NCI-H1694 treated with DMSO at 0.1 percent for 48 hours (cell line): ENCODE results near the gene KCNA10.
A peak's percentile ranks its signal among the peaks of the same experiment; 100 is the strongest.

Experiments used
- DNase-seq: peaks from one replicate; lab custom pipeline; 2025; lab: John Stamatoyannopoulos, UW

The KCNA10 gene

DNA sequence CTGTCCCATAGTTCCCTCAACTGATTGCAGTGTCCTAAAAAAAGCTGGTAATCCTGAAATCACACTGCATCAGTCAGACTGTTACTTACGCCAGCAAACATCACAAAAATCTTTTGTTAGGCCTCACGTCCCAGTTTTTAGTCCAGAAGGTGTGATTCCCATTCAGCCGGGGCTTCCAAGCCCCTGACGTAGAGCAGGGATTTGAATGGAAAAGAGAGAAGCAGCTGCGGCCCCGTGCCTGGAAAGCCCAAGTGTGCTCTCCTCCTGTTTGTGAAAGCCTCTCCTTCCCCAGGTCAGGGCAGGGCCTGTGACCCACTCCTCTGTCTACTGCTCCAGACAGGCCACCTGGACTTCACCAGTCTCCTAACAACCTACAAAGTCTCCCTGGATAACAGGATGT, 20.7 kb downstream of the KCNA10 start:
- DNase-seq = no peak

GRCh38 chr1:110495926-110496600, 22.9 kb downstream of the KCNA10 start:
- peak; percentile 76 for DNase-seq

GRCh38 chr1:110494522-110495406, 24.2 kb downstream of the KCNA10 start:
- DNase-seq = no peak

DNA sequence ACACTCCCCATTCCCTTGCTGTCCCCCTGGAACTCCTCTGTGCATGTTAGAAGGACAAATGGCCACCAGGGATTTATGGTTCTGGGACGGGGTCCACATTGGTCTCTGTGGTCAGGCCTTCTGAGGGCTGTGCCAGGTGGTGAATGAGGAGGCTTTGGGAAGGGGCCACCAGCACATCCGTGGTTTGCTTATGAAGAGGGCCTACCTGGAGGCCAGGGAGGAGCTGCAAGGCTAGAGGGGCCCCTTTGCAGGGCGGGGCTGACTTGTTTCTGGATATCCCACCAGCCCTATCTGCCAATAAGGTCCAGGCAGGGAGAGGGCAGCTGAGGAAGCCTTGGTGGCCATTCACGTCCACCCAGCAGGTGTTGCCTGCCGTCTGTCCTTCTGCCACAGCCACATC, 24.9 kb downstream of the KCNA10 start:
- DNase-seq = no peak

DNA sequence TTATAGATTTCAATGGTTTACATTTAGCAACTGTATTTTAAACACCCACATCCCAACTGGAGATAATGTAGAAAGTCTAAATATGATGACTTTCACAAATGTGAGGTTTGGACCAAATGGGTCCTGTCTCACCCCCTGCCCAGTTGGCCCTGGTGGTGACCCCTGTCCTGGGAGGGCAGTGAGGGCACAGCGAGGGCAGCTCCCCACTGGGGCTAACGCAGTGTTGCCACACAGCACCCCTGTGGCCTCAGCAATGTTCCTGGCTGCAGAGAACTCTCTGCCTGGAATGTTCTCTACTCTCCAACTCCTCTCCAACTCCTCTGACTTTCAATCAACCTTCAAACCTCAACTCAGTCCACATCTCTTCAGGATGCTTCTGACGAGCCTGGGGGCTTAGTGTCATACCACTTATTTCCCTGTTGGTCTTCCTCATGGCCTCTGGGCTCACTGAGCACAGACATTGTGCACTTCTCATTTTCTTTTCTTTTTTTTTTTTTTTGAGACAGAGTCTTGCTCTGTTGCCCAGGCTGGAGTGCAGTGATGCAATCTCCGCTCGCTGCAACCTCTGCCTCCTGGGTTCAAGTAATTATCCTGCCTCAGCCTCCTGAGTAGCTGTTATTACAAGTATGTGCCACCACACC, 25.8 kb downstream of the KCNA10 start:
- DNase-seq = no peak

DNA sequence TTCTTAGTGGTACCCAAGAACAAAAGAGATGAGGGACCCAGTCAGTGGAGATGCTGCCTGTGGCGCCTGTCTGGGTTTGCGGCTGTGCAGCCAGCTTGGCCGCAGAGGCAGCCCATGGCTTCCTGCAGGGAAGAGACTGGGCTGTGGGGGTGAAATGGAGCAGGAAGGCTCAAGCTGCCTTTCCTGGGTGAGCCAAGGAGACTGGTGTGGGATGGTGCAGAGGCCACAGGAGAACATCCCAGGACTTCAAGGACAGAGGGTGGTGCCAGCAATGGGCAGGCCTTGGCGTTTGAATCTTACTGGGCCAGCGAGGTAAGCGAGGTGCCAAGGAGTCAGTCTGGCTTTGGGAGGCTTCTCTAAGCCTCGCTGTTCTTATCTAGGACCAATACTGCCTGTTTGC, 26.4 kb downstream of the KCNA10 start:
- DNase-seq = no peak

DNA sequence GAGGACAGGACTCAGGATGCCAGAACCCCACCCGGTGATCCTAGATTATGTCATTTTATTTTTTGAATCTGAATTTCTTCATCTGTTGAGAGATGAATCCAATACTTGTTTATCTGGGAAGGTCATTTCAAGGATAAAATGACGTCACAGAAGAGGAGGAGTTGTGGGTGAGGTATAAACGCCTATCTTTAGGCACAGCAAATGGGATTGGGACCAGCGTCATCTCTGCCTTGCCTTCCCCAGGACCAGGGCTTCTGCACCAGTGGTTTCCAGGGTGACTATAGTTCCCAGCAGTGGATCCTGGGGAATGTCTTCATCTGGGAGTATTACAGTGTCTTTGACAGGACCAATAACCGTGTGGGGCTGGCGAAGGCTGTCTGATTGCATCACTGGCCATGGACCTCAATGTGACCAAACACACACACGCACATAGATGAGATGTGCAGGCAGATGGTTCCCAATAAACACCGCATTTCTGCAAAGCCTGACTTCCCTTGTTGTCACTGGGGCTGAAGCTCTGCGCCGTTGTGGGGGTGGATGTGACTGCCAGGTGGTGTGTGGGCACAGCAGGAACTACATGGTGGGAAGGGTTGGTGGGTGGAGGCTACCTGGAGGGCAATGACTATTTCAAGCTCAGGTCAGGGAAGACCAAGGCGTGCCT, 28.1 kb downstream of the KCNA10 start:
- no peak for DNase-seq

- DNase-seq = no peak
These were observed 28.9 kb downstream of the KCNA10 start for GRCh38 chr1:110489973-110490542.

DNA sequence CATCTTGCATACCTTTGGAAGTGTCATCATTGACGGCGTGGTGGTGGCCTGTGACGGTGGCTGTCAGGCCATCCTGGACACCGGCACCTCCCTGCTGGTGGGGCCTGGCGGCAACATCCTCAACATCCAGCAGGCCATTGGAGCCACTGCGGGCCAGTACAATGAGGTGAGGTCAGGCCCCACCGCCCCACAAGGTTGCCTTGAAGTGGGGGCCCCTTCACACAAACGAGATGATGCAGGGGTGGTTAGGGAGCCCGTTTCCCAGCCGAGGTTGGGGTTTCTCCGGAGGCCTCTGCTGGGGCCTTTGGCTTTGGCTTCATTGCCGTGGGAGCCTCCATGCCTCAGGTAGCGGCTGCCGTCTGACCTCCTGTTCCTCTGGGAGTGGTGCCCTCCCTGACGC, 29.6 kb downstream of the KCNA10 start:
- DNase-seq = no peak

DNA sequence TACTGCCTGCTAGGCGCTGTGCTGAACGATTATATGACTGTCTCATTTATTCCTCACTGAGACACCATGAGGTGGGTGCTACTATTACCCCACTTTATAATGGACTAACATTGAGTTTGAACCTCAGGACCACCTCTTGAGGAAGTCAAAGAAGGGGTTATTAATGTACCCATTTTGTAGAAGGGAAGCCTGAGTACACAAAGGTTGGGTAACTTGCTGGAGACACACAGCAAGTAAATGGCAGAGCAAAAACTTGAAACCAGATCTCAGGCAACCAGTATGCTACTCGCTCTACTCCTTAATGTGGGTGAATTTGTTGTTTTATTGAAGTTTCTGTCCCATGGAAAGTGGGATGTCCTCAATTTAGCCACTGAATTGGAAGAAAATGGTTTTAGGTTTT, 30.1 kb downstream of the KCNA10 start:
- no peak for DNase-seq

DNA sequence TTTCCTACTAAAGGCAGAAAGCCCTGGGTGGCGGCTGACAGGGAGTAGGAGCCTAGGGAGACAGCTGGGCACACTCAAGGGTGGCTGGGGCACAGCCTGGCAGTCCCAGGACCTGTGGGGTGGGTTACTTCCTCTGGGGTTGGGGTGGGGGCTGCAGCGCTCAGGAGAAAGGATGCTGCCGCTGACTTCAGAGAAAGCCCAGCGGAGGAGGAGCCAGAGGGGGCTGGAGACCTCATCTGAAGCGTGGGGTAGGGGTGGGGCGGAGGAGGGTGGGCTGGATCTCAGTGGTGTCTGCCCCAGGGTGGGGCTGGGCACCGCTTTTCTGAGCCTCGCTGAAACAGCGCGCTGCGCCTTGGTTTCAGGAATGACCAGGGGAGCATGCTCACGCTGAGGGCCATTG, 30.8 kb downstream of the KCNA10 start:
- no peak for DNase-seq

DNA sequence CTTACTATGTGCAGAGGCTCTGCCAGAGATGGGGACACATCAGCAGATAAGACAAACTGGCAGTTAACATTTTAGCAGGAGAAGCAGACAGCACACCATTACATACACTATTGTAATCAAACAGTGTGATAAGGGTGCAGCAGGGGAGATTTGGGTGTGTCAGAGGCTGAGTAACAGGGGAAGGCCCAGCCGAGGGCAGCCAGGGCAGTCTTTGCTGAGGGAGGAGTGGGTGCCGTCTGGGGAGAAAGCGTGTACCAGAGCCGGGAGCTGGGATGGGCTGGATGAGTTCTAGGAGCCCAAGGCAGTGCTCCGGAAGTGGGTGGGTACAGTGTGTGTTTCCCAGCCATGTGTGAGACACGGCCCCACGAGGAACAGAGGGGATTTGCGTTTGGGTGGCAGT, 31.2 kb downstream of the KCNA10 start:
- DNase-seq = no peak

DNA sequence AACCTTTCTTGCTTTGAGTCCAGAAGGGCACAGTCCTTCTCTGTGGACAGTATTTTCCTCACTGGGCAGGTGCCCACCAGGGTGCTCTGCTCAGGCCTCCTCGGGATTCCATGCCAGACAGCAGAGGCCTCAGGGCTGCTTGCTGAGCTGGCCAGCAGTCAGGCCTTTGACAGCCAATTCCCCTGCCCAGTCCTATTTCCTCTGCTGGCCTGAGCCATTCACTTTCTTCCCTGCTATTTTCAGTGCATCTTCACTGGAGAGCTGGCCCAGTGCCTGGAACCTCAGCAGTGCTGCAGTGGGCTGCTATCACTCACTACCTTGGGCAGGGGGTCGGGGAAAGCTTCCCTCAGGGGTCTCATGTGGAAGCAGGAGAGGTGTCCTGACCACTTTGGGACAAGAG, 33.2 kb downstream of the KCNA10 start:
- DNase-seq = no peak

- DNase-seq = no peak
These were observed 34.2 kb downstream of the KCNA10 start for GRCh38 chr1:110484801-110485200.

DNA sequence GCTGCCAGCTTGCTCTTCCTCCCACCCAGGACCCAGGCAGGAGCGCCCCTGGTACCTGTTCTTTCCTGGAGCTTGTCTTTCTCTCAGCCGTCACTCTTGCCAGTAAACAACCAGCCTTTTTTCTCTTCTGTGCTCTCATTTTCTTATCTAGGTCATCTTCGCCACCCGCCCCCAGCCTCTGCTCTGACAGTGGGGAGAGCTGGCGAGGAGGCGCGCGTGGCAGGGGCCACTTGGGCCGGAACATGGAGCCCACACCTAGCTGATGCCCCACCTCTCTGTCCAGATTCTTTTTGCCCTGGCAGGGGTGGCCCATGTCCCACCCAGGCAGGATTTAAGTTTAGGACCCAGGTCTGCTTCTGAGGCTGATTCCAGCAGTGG, 35.7 kb downstream of the KCNA10 start:
- no peak for DNase-seq

DNA sequence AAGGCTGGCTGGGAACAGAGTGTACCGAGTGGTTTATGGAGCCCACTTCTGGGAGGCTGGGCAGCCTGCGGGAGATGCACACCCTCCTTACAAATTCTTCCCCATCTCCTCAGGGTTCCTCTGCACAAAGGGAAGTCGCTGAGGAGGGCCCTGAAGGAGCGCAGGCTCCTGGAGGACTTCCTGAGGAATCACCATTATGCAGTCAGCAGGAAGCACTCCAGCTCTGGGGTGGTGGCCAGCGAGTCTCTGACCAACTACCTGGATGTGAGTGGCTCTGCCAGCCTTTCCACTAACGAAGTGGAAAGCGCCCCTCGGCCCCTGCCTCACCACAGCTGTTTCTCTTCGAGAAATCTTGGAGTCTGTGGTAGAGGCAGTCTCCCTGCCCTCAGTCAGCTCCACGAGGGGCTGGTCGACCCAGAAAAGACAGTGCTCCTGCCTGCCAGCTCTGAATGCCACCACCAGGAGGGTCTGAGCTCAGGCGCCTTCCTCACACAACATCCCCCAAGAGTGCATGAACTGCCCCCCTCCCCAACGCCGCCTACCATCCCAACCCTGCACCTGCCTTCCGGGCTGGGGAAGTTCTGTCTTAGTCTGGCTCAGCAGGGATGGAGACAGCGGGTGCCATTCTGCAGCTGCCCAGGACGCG, 36.2 kb downstream of the KCNA10 start:
- no peak for DNase-seq

- DNase-seq = no peak
These were observed 36.9 kb downstream of the KCNA10 start for GRCh38 chr1:110481968-110482623.

DNA sequence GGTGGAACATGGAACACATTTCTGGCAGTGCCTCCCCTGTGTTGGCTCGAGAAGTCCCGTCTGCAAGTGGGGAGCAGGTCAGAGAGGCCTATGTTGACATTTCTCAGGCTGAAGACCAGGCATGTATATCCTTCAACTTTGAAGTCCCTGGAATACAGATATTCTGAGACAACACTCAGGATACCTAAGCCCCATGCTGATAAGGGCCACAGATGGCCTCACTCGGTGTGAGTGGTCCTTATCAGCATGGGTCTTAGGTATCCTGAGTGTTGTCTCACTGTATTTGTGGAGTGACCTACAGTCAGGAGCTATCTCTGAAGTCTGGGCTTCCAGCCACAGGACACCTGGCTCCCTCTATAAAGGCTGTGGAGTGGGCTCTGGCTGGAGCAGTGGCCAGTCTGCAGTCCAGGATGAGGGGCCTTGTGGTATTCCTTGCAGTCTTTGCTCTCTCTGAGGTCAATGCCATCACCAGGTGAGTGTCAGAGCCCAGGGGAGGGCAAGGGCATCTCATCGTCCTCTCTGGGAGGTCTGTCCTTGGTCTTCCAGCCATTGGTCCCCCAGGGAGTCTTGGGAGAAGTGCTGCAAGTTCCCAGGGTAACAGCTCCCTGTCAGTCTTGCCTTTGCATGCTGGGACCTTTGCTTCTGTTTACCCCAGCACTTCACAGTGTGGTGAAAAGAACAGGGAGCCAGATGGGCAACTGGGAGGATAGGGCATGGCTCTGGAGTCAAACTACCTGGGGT, 38.4 kb downstream of the KCNA10 start:
- DNase-seq = no peak

DNA sequence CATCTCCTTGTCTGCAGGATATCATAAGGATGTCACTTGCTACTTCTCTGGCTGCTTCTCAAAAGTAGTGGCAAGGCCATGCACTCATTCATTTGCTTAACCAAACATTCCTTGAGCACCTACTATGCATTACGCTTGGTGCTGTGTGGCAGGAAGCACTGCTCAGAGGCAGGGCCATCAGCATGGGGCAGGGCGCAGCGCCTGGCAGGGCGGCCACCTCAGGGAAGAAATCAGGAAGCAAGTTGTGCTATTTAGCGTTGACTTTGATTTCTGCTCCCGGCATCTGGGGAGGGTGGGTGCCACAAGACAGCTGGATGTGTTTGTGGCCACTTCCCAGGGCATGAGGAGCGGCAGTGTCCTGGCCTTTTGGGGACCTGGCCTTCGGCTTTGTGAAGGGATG, 40.1 kb downstream of the KCNA10 start:
- no peak for DNase-seq

GRCh38 chr1:110477967-110478640, 40.9 kb downstream of the KCNA10 start:
- no peak for DNase-seq
